ENCODE measurements around the gene GIGYF2.
"Not testable (repeated sequence)": the region's sequence is repeated elsewhere in the genome, so short reads cannot be mapped to it uniquely, and the experiment has no call there.

Gene GIGYF2

GRCh38 chr2:232691117-232691516 lies 6.0 kb upstream of the GIGYF2 start:
- not testable (repeated sequence) for FAIRE-seq

- FAIRE-seq: no peak
Observed at GRCh38 chr2:232693344-232693743, 3.8 kb upstream of the GIGYF2 start.

GRCh38 chr2:232696609-232697058 lies 497 bp upstream of the GIGYF2 start:
- FAIRE-seq: peak; percentile 75

- FAIRE-seq: no peak
Observed at GRCh38 chr2:232697807-232698110, 628 bp downstream of the GIGYF2 start.

- no peak for FAIRE-seq
Observed at GRCh38 chr2:232698556-232699091, 1.5 kb downstream of the GIGYF2 start.

GRCh38 chr2:232699110-232699509 lies 2.0 kb downstream of the GIGYF2 start:
- FAIRE-seq: no peak

GRCh38 chr2:232700154-232700553 lies 3.0 kb downstream of the GIGYF2 start:
- no peak for FAIRE-seq

- FAIRE-seq: no peak
Observed at GRCh38 chr2:232707076-232707475, 9.9 kb downstream of the GIGYF2 start.

GRCh38 chr2:232713505-232713904 lies 16.4 kb downstream of the GIGYF2 start:
- no peak for FAIRE-seq

- FAIRE-seq: no peak
Observed at GRCh38 chr2:232714969-232715368, 17.8 kb downstream of the GIGYF2 start.

GRCh38 chr2:232720056-232720455 lies 22.9 kb downstream of the GIGYF2 start:
- FAIRE-seq: not testable (repeated sequence)

GRCh38 chr2:232721261-232721660 lies 24.1 kb downstream of the GIGYF2 start:
- no peak for FAIRE-seq

GRCh38 chr2:232721882-232722281 lies 24.8 kb downstream of the GIGYF2 start:
- FAIRE-seq: no peak

- no peak for FAIRE-seq
Observed at GRCh38 chr2:232723027-232723426, 25.9 kb downstream of the GIGYF2 start.

- FAIRE-seq: no peak
Observed at GRCh38 chr2:232728785-232729184, 31.7 kb downstream of the GIGYF2 start.

- no peak for FAIRE-seq
Observed at GRCh38 chr2:232731470-232731869, 34.3 kb downstream of the GIGYF2 start.

- no peak for FAIRE-seq
Observed at GRCh38 chr2:232741294-232741693, 44.2 kb downstream of the GIGYF2 start.

- no peak for FAIRE-seq
Observed at GRCh38 chr2:232741972-232742371, 44.8 kb downstream of the GIGYF2 start.

GRCh38 chr2:232744963-232745362 lies 47.8 kb downstream of the GIGYF2 start:
- no peak for FAIRE-seq

GRCh38 chr2:232748038-232748437 lies 50.9 kb downstream of the GIGYF2 start:
- FAIRE-seq: no peak

GRCh38 chr2:232749331-232749730 lies 52.2 kb downstream of the GIGYF2 start:
- no peak for FAIRE-seq

- no peak for FAIRE-seq
Observed at GRCh38 chr2:232750135-232750671, 53.1 kb downstream of the GIGYF2 start.

GRCh38 chr2:232757905-232758304 lies 60.8 kb downstream of the GIGYF2 start:
- FAIRE-seq: no peak

GRCh38 chr2:232761301-232761907 lies 64.3 kb downstream of the GIGYF2 start:
- FAIRE-seq: peak; percentile 92

GRCh38 chr2:232767866-232768265 lies 70.7 kb downstream of the GIGYF2 start:
- FAIRE-seq: peak; percentile 33

All from islet of Langerhans (tissue), 1 donor.